Gastrocnemius medialis (tissue), 4 donors: Measurements from ENCODE around the gene HK1.

Experiments
- POLR2A ChIP-seq, 2 donors: fragments of 450-650 bp; IDR thresholded peaks; one replicate each; pipeline ENCODE4 v1.6.1; 2017; ENCODE audit warnings: antibody characterized with exemption in 2 of 2, mild to moderate bottlenecking in 2 of 2, moderate library complexity in 2 of 2
- TF ChIP-seq, protein P1 (sequence below), 5 experiments: fragments of 450-650 bp in 3 of 5; fragments of 200-600 bp in 2 of 5; sonication (generic) in 2 of 5; IDR thresholded peaks in 4 of 5; conservative IDR thresholded peaks in 1 of 5; 1 replicate in 4 of 5; 2 replicates in 1 of 5; pipeline ENCODE4 v1.5.1; 2016 to 2019; ENCODE audit warnings: antibody characterized with exemption in 5 of 5, mild to moderate bottlenecking in 3 of 5, moderate library complexity in 3 of 5

GRCh38 chr10:69276503-69276902 is 1.8 kb upstream of the HK1 start:
- no peak for TF ChIP-seq POLR2A (IDR thresholded peaks at IDR 0.05)
- TF ChIP-seq, protein P1, sequence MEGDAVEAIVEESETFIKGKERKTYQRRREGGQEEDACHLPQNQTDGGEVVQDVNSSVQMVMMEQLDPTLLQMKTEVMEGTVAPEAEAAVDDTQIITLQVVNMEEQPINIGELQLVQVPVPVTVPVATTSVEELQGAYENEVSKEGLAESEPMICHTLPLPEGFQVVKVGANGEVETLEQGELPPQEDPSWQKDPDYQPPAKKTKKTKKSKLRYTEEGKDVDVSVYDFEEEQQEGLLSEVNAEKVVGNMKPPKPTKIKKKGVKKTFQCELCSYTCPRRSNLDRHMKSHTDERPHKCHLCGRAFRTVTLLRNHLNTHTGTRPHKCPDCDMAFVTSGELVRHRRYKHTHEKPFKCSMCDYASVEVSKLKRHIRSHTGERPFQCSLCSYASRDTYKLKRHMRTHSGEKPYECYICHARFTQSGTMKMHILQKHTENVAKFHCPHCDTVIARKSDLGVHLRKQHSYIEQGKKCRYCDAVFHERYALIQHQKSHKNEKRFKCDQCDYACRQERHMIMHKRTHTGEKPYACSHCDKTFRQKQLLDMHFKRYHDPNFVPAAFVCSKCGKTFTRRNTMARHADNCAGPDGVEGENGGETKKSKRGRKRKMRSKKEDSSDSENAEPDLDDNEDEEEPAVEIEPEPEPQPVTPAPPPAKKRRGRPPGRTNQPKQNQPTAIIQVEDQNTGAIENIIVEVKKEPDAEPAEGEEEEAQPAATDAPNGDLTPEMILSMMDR (IDR thresholded peaks at IDR 0.05 in 4 of 5, conservative IDR thresholded peaks at IDR 0.05 in 1 of 5), result no peak
